ENCODE measurements around the gene LRRC25.
A peak's percentile ranks its signal among the peaks of the same experiment; 100 is the strongest.

LRRC25 gene

DNA sequence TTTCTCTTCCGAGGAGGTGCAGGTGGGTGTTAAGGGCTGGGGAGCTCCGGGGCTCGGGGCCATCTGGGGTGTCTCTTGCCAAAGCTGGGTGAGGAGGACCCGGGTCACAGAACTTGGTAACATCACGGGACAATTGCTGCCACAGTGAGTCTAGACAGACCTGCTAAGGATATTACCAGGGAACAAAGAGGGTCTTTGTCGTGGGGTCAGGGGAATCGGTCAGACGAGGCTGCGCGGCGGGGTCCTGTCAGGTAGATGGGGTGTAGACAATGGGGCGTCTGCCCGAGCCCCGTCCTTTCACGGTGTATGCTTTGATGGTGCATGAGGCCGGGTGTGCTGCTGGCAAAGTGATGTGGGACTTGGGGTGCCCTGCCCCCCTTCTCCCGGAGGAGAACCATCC is 49.3 kb downstream of the LRRC25 start:
- no peak for DNase-seq (ENCODE audit: low read depth, low spot score)

GRCh38 chr19:18346091-18346490 is 51.3 kb downstream of the LRRC25 start:
- no peak for DNase-seq (ENCODE audit: low read depth, low spot score)

GRCh38 chr19:18345296-18345695 is 52.1 kb downstream of the LRRC25 start:
- DNase-seq (ENCODE audit: low read depth, low spot score), result no peak

DNA sequence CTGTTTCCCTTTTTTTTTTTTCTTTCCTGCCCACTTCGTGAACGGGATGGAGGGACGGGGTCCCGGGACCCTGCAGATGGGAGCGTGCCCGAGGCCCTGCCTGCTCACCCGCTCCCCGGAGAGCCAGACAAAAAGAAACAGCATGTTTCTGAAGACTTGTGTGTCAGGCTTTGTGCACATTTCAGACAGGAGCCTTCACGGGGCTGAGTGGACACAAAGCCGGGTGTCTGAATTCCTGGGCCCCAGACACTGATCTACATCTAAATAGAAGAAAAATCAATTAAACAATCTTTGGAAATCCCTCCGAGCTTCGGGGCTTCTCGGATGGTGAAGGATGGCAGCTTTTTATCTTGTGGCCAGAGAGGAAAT is 52.9 kb downstream of the LRRC25 start:
- peak; percentile 43 for DNase-seq (ENCODE audit: low read depth, low spot score)

- no peak for DNase-seq (ENCODE audit: low read depth, low spot score)
These were observed 55.3 kb downstream of the LRRC25 start for GRCh38 chr19:18342090-18342632.

All from astrocyte of the hippocampus (primary cell).